Posterior cingulate gyrus (tissue), 11 donors: ENCODE data around the gene MINDY4.
"Not testable (repeated sequence)": the region's sequence is repeated elsewhere in the genome, so short reads cannot be mapped to it uniquely, and the experiment has no call there.

Source experiments
- DNase-seq, 10 donors: peaks; one replicate each; pipeline versions ENCODE4 v3.0.0 to v3.0.0-alpha.2; 2020 to 2021; ENCODE audit warnings: mixed read lengths in 3 of 10
- intact Hi-C: fragments of 100-400 bp; cut with DNase I; formaldehyde crosslinking; loops from one replicate; pipeline ENCODE4 v1.15.1; 2023

The MINDY4 gene

GRCh38 chr7:30824821-30825720 is 53.9 kb downstream of the MINDY4 start:
- DNase-seq = no peak
- intact Hi-C loops = no loop called here

- intact Hi-C loops = no loop called here
- no peak for DNase-seq
Measured at GRCh38 chr7:30826181-30826580, 55.0 kb downstream of the MINDY4 start.

GRCh38 chr7:30828591-30828990 is 57.4 kb downstream of the MINDY4 start:
- DNase-seq = no peak
- intact Hi-C loops = no loop called here

DNA sequence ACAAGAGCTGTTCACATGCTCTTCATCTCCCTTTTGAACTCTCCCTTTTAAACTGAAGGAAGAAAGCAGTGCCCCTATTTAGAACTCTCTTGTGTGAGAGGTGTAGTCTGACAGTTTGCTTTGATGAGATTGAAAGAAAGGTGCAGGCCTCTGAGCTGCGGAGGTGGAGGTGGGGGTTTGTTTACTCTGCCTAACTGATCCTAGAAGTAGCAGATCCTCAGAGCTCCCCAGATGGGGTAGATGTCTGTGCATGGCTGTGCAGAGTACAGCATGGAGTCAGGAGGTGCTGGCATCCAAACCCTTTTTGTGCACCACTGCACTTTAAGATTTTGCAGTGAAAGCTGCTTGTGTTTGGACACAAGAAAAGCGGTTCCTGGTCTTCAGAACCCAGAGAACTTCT is 58.3 kb downstream of the MINDY4 start:
- intact Hi-C loops = no loop called here
- no peak for DNase-seq

DNA sequence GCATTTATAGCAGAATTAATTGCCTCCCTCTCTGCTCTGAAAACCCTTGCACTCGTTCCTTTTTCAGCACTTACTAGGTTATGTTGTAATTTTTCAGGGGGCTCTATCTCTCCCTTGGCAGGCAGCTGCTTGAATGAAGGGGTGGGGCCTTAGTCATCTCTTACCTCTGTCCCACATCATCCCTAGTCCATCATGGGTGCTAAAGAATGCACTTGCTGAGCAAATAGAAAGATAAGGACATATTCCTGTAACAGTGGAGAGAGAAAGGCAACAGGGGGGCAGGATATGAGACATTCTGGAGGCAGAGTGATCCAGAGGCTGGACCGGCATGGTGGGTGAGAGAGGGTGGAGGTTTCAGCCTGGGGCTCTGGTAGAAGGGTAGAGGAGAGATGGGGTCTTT is 60.0 kb downstream of the MINDY4 start:
- intact Hi-C loops = no loop called here
- no peak for DNase-seq

- DNase-seq = no peak
- intact Hi-C loops = no loop called here
Measured at GRCh38 chr7:30831936-30832335, 60.7 kb downstream of the MINDY4 start.

DNA sequence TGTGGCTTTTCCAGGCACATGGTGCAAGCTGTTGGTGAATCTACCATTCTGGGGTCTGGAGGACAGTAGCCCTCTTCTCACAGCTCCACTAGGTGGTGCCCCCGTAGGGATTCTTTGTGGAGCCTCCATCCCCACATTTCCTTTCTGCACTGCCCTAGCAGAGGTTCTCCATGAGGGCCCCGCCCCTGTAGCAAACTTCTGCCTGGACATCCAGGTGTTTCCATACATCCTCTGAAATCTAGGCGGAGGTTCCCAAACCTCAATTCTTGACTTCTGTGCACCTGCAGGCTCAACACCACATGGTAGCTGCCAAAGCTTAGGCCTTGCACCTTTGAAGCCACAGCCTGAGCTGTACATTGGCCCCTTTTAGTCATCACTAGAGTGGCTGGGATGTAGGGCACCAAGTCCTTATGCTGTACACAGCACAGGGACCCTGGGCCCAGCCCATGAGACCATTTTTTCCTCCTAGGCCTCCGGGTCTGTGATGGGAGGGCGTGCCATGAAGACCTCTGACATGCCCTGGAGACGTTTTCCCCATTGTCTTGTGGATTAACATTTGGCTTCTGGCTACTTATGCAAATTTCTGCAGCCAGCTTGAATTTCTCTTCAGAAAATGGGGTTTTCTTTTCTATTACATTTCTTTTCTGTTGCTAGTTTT is 62.9 kb downstream of the MINDY4 start:
- DNase-seq, intact Hi-C loops: not testable (repeated sequence)

- intact Hi-C loops = no loop called here
- DNase-seq = no peak
Measured at GRCh38 chr7:30835396-30835915, 64.2 kb downstream of the MINDY4 start.

GRCh38 chr7:30836991-30837390 is 65.8 kb downstream of the MINDY4 start:
- intact Hi-C loops = no loop called here
- DNase-seq = no peak

DNA sequence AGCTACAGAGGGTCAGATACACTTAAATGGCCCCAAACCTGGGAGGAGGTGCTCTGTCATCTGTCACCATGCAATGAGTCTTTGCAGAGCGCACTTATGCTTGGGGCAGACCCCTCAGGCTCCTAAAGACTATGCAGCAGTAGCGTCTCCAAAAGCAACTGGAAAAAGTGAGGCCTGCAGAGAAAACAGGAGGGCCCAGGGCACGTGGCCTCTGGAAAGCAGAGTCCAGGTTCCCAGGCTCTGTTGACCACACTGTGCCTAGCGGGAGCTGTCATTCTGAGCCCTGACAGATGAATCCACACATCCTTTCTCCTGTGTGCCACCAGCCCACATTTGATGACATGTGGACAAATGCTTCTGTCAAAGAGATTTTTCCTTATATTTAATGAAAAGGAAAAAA is 66.4 kb downstream of the MINDY4 start:
- intact Hi-C loops = no loop called here
- no peak for DNase-seq

DNA sequence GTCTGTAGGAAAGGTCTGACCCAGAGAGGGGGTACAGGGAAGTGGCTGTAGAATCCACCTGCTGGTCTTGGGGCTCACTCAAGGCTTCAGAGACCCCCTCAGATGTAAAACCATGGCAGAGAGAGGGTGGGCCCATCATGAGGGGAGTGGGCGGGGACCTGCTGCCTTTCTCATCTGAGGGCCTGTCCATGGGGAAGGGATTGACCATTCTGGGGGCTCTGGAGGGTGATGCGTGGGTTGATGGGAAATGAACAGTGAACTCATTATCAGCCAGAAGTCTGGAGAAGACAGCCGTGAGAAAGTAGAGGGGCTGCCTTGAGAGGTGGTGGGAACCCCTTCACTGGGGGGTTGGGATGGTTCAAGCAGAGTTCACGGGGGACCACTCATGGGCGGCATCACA is 66.8 kb downstream of the MINDY4 start:
- intact Hi-C loops = no loop called here
- DNase-seq = no peak

DNA sequence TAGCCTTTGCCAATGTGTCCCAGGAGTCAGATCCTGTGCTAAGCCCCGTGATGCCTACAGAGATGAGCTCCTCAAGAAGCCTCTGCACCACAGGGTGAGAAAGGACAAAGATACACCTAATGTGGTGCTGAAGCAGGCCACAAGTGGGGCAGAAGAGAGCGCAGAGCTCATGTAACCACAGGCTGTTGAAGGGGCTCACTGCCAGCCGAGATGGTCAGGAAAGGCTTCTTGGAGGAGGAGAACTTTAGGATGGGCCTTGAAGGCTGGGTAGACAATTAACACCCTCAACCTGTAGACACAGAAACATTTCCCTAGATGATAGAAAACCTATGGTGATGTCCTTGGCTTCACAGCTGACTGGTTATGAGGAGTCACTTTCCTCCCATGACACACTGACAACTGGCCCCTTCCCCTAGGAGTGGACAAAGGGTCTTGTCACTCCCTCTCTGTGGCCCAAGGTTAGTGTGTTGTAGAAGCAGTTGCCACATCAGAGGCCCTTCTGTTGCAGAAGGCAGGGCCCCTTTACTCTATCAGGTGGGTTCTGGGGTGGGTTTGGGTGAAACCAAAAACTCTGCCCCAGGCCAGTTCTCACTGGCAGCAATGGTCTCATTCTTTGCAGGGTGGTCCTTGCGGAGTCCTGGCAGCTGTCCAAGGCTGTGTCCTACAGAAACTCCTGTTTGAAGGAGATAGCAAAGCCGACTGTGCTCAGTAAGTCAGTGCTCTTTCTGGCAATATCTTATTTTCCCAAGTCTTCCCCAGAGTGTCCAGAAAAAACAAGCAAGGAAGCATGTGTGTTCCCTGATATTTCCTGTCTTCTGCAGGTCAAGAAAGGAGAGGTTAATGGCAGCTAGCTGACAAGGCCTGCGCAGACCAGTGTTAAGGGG is 69.2 kb downstream of the MINDY4 start:
- intact Hi-C loops = no loop called here

GRCh38 chr7:30841025-30841735 is 70.0 kb downstream of the MINDY4 start:
- DNase-seq = no peak
- intact Hi-C loops = no loop called here

More for the DNA sequence above, 69.2 kb downstream of the MINDY4 start:
- no peak for DNase-seq

DNA sequence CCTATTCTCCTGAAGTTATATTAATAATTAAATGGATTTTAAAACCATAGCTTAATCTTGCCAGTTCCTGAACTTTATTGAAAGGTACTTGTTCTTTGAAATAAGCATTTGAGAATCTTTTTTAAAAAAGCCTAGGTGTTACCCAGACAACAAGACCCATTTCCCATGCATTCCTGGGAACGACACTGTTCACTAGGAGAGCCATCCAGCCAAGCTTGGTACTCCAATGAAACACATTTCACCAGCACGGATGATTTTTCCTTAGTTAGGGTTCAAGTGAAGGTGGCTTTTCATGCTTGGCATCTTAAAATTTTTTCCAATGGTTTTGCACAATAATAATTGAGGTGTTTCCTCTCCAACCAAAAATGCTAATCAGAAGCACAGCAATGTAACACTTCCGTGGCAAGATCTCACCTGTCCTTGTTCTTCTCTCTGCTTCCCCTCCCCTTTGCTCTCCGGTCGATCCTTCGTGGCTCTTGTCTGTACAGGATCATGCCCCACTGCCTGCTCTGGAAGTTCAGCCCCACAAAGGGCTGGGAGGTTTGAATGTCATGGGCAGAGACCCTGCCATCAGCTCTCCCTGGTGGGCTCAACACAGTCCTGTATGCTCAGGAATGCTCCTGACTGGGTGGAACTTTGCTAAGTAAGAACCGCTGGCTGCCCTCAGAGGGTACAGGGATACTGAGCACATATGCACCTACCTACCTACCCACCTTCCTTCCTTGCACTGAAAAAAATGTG is 70.8 kb downstream of the MINDY4 start:
- no peak for DNase-seq
- intact Hi-C loops = no loop called here

- no peak for DNase-seq
- intact Hi-C loops = no loop called here
Measured at GRCh38 chr7:30842542-30843451, 71.6 kb downstream of the MINDY4 start.

- peak in 1 of 10 donors; percentile 71 for DNase-seq
- intact Hi-C loops = no loop called here
Measured at GRCh38 chr7:30843741-30844482, 72.7 kb downstream of the MINDY4 start.

- intact Hi-C loops = no loop called here
- peak in 1 of 10 donors; percentile 26 for DNase-seq
Measured at GRCh38 chr7:30844483-30844874, 73.3 kb downstream of the MINDY4 start.

GRCh38 chr7:30844916-30845315 is 73.7 kb downstream of the MINDY4 start:
- intact Hi-C loops = no loop called here

More at GRCh38 chr7:30844916-30845315, 73.7 kb downstream of the MINDY4 start:
- DNase-seq = peak in 1 of 10 donors; percentile 31
